PC-9 (cell line): ENCODE results near the gene TMEM120A. TPM values are rescaled to one million over a fixed set of nuclear protein-coding genes. Genes with fewer than 3 reads are reported as not detected.

ENCODE experiments used
- BruUV-seq: library from RNA; stranded (reverse); fragments of 400-500 nt; replicated peaks from 2 replicates; lab custom pipeline; 2021; lab: Mats Ljungman, UMichigan
- CTCF ChIA-PET: fragments of 300-600 bp; sonication (Branson Sonifier 250); formaldehyde crosslinking; loops from one replicate; lab custom pipeline; 2022; ENCODE audit warnings: antibody characterized with exemption; lab: Charles Lee
- POLR2A ChIA-PET: fragments of 300-600 bp; sonication (Branson Sonifier 250); formaldehyde crosslinking; loops from one replicate; lab custom pipeline; 2022; ENCODE audit warnings: antibody characterized with exemption; ENCODE audit not compliant: unreplicated experiment; lab: Charles Lee
- DNase-seq, 2 experiments: peaks; one replicate each; pipeline versions ENCODE4 v3.0.0 to v3.0.0-alpha.2; 2015 to 2022; ENCODE audit warnings: mixed read lengths in 1 of 2
- H2AFZ ChIP-seq: fragments of 200-600 bp; sonication (generic); 2 replicates; pipeline ENCODE4 v1.8.1; 2017; ENCODE audit warnings: antibody characterized with exemption
- H3F3A ChIP-seq: fragments of 200-600 bp; sonication (generic); 2 replicates; pipeline ENCODE4 v1.8.1; 2017; ENCODE audit warnings: antibody characterized with exemption, mild to moderate bottlenecking, low read depth; ENCODE audit not compliant: insufficient read depth
- H3K27ac ChIP-seq: fragments of 200-600 bp; sonication (generic); 2 replicates; pipeline ENCODE4 v1.6.1; 2016; ENCODE audit warnings: mixed run types
- H3K27me3 ChIP-seq: fragments of 200-600 bp; sonication (generic); 2 replicates; pipeline ENCODE4 v1.6.1; 2016; ENCODE audit warnings: low read depth, mixed run types; ENCODE audit not compliant: insufficient read depth
- H3K36me3 ChIP-seq: fragments of 200-600 bp; sonication (generic); 2 replicates; pipeline ENCODE4 v1.6.1; 2016; ENCODE audit warnings: low read depth, mixed run types
- H3K4me1 ChIP-seq: fragments of 200-600 bp; sonication (generic); replicated peaks from 2 replicates; pipeline ENCODE4 v1.6.1; 2016; ENCODE audit warnings: mixed run types; ENCODE audit not compliant: insufficient read depth
- H3K4me2 ChIP-seq: fragments of 200-600 bp; sonication (generic); 2 replicates; pipeline ENCODE4 v1.6.1; 2017; ENCODE audit warnings: mixed run types
- H3K4me3 ChIP-seq: fragments of 200-600 bp; sonication (generic); 2 replicates; pipeline ENCODE4 v1.6.1; 2016; ENCODE audit warnings: mixed run types
- H3K79me2 ChIP-seq: fragments of 200-600 bp; sonication (generic); 2 replicates; pipeline ENCODE4 v1.6.1; 2017; ENCODE audit warnings: low read depth, mixed run types
- H3K9me2 ChIP-seq: fragments of 200-600 bp; sonication (generic); 2 replicates; pipeline ENCODE4 v1.8.1; 2017; ENCODE audit warnings: mild to moderate bottlenecking; ENCODE audit not compliant: insufficient read depth
- H3K9me3 ChIP-seq: fragments of 200-600 bp; sonication (generic); 2 replicates; pipeline ENCODE4 v1.8.1; 2016; ENCODE audit warnings: low read depth; ENCODE audit not compliant: insufficient read depth
- H4K20me1 ChIP-seq: fragments of 200-600 bp; sonication (generic); 2 replicates; pipeline ENCODE4 v1.8.1; 2017; ENCODE audit not compliant: insufficient read depth
- EZH2 ChIP-seq: fragments of 200-600 bp; sonication (generic); IDR thresholded peaks from 2 replicates; pipeline ENCODE4 v1.8.0; 2017; ENCODE audit warnings: antibody characterized with exemption, low read depth
- intact Hi-C: fragments of 100-400 bp; cut with micrococcal nuclease; formaldehyde crosslinking; loops from one replicate; pipeline ENCODE4 v1.10.0; 2022; ENCODE audit not compliant: unreplicated experiment
- total RNA-seq: library from RNA; stranded (reverse); gene quantifications from 2 replicates; pipeline ENCODE4 v1.2.3, GENCODE V29; 2021
- TF ChIP-seq, protein P1 (sequence below): fragments of 200-600 bp; sonication (generic); conservative IDR thresholded peaks from 2 replicates; pipeline ENCODE4 v1.6.1; 2017; ENCODE audit warnings: mixed run types, antibody characterized with exemption, mild to moderate bottlenecking, moderate library complexity

Gene TMEM120A
- total RNA-seq, 1 experiment from 2014 or later: 27.0 TPM

DNA sequence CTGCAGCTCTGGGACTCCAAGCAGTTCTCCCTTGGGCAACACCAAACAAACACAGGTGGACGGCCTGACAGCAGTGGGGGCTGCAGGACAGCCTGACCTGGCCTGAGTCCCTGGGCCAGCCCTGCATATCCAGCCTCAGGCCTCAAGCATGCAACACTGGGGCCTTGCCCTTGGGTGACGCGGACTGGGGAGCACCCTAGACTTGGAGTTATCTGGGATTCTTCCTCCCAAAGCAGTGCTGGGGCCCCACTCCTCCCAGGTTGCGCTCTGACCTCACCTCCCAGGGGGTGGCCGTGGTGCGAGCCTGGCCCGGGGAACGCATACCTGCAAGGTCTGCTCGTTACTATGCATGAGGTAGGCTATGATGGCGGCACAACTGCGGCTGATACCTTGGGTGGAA is 6.2 kb upstream of the TMEM120A start:
- Histone ChIP-seq H3K4me3 (no peak overlapping the region), H3F3A (no peaks in the 10 kb centered on the region; the same call in 1 of the 2 replicates), H3K9me2 (no peaks in the 10 kb centered on the region), H4K20me1 (no peaks in the 10 kb centered on the region), H3K79me2 (no peaks in the 10 kb centered on the region), H3K4me2 (no peak overlapping the region), H3K9me3 (no peaks in the 10 kb centered on the region), H3K36me3 (no peaks in the 10 kb centered on the region), H3K27me3 (no peaks in the 10 kb centered on the region), H2AFZ (no peak overlapping the region), H3K27ac (no peak overlapping the region), H3K4me1 (no peaks in the 10 kb centered on the region)
- DNase-seq: no peak
- POLR2A ChIA-PET: no interaction called here
- no TSS peak for BruUV-seq
- TF ChIP-seq EZH2: no peak
- TF ChIP-seq, protein P1, sequence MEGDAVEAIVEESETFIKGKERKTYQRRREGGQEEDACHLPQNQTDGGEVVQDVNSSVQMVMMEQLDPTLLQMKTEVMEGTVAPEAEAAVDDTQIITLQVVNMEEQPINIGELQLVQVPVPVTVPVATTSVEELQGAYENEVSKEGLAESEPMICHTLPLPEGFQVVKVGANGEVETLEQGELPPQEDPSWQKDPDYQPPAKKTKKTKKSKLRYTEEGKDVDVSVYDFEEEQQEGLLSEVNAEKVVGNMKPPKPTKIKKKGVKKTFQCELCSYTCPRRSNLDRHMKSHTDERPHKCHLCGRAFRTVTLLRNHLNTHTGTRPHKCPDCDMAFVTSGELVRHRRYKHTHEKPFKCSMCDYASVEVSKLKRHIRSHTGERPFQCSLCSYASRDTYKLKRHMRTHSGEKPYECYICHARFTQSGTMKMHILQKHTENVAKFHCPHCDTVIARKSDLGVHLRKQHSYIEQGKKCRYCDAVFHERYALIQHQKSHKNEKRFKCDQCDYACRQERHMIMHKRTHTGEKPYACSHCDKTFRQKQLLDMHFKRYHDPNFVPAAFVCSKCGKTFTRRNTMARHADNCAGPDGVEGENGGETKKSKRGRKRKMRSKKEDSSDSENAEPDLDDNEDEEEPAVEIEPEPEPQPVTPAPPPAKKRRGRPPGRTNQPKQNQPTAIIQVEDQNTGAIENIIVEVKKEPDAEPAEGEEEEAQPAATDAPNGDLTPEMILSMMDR: no peak
- CTCF ChIA-PET: no interaction called here
- intact Hi-C loops: no loop called here

DNA sequence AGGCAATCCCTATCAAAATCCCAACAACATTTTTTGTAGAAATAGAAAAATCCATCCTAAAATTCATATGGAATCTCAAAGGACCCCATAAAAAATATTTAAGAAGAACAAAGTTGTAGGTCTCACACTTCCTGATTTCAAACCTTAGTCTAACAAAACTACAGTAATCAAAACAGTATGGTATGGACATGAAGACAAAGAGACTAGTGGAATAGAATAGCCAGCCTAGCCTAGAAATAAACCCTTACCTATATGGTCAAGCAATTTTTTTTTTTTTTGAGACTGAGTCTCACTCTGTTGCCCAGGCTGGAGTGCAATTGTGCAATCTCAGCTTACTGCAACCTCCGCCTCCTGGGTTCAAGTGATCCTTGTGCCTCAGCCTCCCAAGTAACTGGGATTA is 3.6 kb upstream of the TMEM120A start:
- Histone ChIP-seq H3K79me2 (0 out of 2 replicates have a peak, but pooled peaks cover 4% of the 10 kb centered on the region), H3K27ac (no peak overlapping the region), H3K27me3 (no peaks in the 10 kb centered on the region), H2AFZ (no peak overlapping the region), H3K4me3 (no peak overlapping the region), H3K9me2 (no peaks in the 10 kb centered on the region), H3K4me2 (no peak overlapping the region), H4K20me1 (no peaks in the 10 kb centered on the region), H3F3A (peaks cover 3% of the 10 kb centered on the region; the same call in 1 of the 2 replicates), H3K9me3 (no peaks in the 10 kb centered on the region), H3K36me3 (no peaks in the 10 kb centered on the region), H3K4me1 (peaks cover 6% of the 10 kb centered on the region)
- no TSS peak for BruUV-seq
- intact Hi-C loops: no loop called here
- DNase-seq: no peak
- CTCF ChIA-PET: interaction anchor here (0.7 kb wide), 1 partner anchor 271 kb away, joined by 3 read pairs; no protein-coding TSS in a partner anchor
- no peak for TF ChIP-seq EZH2
- TF ChIP-seq, protein P1: no peak
- POLR2A ChIA-PET: no interaction called here

DNA sequence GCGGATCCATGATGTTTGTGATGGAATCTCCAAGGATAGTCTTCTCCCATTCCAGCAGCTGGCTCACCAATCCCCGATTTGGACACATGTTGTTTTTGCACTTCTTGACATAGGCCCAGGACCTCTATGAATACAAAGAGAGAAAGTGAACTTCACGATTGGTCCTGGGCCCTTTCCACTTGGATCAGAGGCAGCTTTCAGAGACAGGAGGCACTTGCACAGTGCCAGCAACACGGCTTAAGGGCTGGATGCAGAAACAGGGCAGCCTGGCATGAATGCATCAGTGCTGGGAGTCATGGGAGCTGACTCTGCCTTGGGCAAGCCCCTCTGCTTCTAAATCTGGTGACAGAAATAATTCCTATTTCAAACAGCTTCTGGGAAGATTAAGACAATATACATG is 2.1 kb upstream of the TMEM120A start:
- peaks cover 3% of the 10 kb centered on the region; the same call in 1 of the 2 replicates for H3F3A ChIP-seq
- H4K20me1 ChIP-seq: no peaks in the 10 kb centered on the region
- H3K27me3 ChIP-seq: no peaks in the 10 kb centered on the region
- no peaks in the 10 kb centered on the region for H3K9me3 ChIP-seq
- peaks cover 8% of the 10 kb centered on the region for H3K4me1 ChIP-seq
- ChIA-PET CTCF (interaction anchor here (0.6 kb wide), 1 partner anchor 23 kb away, joined by 3 read pairs; no protein-coding TSS in a partner anchor), POLR2A (interaction anchor here (0.6 kb wide), 1 partner anchor 119 kb away, joined by 4 read pairs; no protein-coding TSS in a partner anchor)
- DNase-seq: no peak
- BruUV-seq: no TSS peak
- TF ChIP-seq, protein P1: no peak
- no peak for TF ChIP-seq EZH2
- H3K9me2 ChIP-seq: no peaks in the 10 kb centered on the region
- H3K79me2 ChIP-seq: 0 out of 2 replicates have a peak, but pooled peaks cover 6% of the 10 kb centered on the region
- intact Hi-C loops: no loop called here
- no peaks in the 10 kb centered on the region for H3K36me3 ChIP-seq
- no peak overlapping the region for H3K27ac ChIP-seq
- H2AFZ ChIP-seq: no peak overlapping the region
- no peak overlapping the region for H3K4me2 ChIP-seq
- no peak overlapping the region for H3K4me3 ChIP-seq
